ENCODE data around the gene FAM131C.
"Not testable (repeated sequence)": the region's sequence is repeated elsewhere in the genome, so short reads cannot be mapped to it uniquely, and the experiment has no call there.

The FAM131C gene

DNA sequence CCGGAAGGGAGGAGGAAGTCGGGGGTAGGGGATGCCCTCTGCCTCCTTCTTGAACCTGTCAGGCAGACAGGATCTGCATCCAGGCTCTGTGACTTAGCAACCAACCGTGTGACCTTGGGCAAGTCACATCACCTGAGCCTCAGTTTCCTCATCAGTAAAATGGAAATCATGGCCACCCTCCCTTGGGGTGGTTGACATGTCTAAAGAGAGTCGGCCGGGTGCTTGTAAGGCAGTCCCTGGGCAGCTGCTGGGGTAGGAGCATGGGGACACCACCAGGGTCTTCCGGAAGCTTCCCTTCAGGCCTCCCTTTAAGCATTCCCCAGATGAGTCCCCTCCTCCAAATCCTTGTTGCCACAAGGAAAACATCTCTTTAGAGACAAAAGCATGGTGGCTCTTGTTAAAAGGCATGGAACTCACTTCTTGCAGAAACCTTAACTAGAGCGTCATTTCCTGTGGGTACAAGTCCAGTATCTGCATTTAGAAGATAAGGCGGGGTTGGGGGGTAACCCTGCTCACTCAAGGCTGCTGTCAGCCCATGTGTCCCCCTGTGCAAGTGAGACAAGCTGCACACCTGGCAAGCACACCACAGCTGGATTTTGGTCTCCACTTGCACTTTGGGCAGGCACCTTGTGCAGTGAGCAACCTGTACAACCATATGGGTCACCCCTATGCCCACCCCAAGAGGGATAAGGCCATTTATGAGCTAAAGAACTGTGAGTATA lies 19.5 kb downstream of the FAM131C start:
- no peak for DNase-seq (ENCODE audit: extremely low read depth, low read depth)
- TF ChIP-seq, protein P1, sequence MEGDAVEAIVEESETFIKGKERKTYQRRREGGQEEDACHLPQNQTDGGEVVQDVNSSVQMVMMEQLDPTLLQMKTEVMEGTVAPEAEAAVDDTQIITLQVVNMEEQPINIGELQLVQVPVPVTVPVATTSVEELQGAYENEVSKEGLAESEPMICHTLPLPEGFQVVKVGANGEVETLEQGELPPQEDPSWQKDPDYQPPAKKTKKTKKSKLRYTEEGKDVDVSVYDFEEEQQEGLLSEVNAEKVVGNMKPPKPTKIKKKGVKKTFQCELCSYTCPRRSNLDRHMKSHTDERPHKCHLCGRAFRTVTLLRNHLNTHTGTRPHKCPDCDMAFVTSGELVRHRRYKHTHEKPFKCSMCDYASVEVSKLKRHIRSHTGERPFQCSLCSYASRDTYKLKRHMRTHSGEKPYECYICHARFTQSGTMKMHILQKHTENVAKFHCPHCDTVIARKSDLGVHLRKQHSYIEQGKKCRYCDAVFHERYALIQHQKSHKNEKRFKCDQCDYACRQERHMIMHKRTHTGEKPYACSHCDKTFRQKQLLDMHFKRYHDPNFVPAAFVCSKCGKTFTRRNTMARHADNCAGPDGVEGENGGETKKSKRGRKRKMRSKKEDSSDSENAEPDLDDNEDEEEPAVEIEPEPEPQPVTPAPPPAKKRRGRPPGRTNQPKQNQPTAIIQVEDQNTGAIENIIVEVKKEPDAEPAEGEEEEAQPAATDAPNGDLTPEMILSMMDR (IDR thresholded peaks at IDR 0.05; ENCODE audit: low read depth, low read length), result no peak

GRCh38 chr1:16051949-16052348 lies 21.5 kb downstream of the FAM131C start:
- DNase-seq (ENCODE audit: extremely low read depth, low read depth), result not testable (repeated sequence)

GRCh38 chr1:16051039-16051438 lies 22.4 kb downstream of the FAM131C start:
- DNase-seq (ENCODE audit: extremely low read depth, low read depth), result no peak
- TF ChIP-seq, protein P1 (IDR thresholded peaks at IDR 0.05; ENCODE audit: low read depth, low read length), result no peak

- DNase-seq (ENCODE audit: extremely low read depth, low read depth), result no peak
- TF ChIP-seq, protein P1 (IDR thresholded peaks at IDR 0.05; ENCODE audit: low read depth, low read length), result no peak
Observed at GRCh38 chr1:16050328-16050727, 23.1 kb downstream of the FAM131C start.

GRCh38 chr1:16048573-16049189 lies 24.8 kb downstream of the FAM131C start:
- TF ChIP-seq, protein P1 (IDR thresholded peaks at IDR 0.05; ENCODE audit: low read depth, low read length), result no peak; the same call in 1 of the 2 replicates
- no peak for DNase-seq (ENCODE audit: extremely low read depth, low read depth)

DNA sequence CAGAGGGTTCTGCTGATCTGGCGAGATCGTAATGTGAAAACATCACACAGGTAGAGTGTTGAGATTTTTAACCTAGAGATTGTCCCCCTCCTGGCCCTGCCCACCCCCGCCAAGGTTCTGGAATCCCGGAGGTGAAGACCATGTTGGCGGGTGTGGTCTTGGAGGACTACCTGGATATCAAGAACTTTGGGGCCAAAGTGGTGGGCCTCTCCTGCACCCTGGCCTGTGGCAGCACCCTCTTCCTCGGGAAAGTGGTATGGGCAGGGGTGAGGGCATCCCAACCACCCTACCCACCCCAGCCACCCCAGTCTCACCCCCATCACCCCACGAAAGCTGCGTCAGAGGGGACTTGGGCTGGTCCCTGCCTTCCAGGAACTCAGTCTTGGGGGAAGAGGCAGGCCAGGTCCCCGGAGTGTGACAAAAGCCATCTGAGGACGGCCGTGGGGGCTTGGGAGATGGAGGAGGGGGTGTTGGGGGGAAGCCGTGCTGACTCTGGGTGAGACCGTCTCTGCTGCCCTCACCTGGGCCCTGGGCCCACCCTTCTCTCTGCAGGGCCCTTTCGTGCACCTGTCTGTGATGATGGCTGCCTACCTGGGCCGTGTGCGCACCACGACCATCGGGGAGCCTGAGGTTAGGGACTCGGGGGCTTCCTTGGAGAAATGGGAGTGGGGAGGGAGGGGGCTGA lies 25.5 kb downstream of the FAM131C start:
- no peak for DNase-seq (ENCODE audit: extremely low read depth, low read depth)
- TF ChIP-seq, protein P1 (IDR thresholded peaks at IDR 0.05; ENCODE audit: low read depth, low read length), result no peak

DNA sequence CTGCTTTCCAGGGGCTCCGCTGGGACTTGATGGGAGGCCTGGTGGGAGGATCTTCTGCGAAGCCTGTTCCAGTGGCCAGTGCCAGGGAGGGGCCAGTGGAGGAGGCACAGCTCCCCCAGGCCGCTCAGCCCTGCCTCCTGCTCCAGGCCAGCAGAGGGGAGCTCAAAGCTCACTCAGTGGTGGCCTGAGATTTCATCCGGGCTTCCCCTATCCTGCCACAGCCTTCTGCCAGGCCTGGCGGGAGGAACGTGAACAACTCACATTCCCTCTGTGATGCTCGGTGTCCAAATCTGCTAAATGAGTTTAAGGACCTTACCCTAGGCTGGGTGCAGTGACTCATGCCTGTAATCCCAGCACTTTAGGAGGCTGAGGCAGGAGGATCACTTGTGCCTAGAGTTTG lies 26.6 kb downstream of the FAM131C start:
- TF ChIP-seq, protein P1 (IDR thresholded peaks at IDR 0.05; ENCODE audit: low read depth, low read length), result no peak
- no peak for DNase-seq (ENCODE audit: extremely low read depth, low read depth)

Measured in AG09319 (cell line).